Stimulated activated CD4-positive, alpha-beta T cell treated with anti-CD3 and anti-CD28 coated beads, Interleukin-1b, Interleukin-23, amount 100 ng/mL, for 1 hour (primary cell): ENCODE measurements around the gene MYCL.
A peak's percentile ranks its signal among the peaks of the same experiment; 100 is the strongest.

ENCODE experiments used
- DNase-seq, 2 donors: peaks; one replicate each; pipeline ENCODE4 v3.0.0-alpha.2; 2020; ENCODE audit warnings: low read depth in 2 of 2

MYCL gene, protein sequence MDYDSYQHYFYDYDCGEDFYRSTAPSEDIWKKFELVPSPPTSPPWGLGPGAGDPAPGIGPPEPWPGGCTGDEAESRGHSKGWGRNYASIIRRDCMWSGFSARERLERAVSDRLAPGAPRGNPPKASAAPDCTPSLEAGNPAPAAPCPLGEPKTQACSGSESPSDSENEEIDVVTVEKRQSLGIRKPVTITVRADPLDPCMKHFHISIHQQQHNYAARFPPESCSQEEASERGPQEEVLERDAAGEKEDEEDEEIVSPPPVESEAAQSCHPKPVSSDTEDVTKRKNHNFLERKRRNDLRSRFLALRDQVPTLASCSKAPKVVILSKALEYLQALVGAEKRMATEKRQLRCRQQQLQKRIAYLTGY

DNA sequence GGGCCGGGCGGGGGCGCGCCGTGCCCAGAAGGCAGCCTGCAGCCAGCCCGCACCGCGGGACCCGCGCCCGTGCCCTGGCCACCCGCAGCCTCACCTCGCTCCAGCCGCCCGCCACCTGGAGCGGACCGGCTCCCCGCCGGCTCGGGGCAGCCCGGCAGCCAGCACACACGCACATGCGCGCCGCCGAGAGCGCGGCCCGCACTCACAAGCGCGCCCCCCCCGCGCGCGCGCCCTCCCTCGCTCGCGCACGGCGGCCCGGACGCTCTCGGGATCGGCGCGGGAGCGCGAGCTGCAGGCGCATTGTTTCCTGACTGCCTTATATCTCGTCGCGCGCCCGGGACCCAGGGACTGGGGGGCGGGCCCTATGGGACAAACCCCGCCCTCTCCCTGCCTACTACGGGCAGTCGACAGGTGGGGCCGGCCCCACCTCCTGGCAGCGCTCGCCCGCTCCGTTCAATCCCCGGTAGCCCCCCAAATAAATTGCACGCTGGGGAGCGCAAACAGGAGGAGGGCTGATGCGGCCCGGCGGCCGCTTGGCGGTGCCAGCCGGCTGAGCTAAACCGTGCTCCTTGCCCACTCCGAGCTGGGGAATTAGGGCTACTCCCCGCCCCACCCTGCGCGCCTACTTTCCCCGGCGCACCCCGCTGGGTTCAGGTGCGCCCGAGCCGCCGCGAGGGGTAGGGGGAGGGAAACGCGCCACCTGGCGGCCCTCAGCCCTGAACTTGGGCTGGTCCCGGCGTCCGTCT, at the start of gene MYCL:
TSS of gene MYCL (minus strand) at position 204 of the 746 bp plus-strand sequence. CDS start 483 bp downstream, outside the sequence.
- DNase-seq = peak; percentile 18 to 44

- no peak for DNase-seq
Observed at GRCh38 chr1:39949891-39950290, 48.2 kb upstream of the MYCL start.

DNA sequence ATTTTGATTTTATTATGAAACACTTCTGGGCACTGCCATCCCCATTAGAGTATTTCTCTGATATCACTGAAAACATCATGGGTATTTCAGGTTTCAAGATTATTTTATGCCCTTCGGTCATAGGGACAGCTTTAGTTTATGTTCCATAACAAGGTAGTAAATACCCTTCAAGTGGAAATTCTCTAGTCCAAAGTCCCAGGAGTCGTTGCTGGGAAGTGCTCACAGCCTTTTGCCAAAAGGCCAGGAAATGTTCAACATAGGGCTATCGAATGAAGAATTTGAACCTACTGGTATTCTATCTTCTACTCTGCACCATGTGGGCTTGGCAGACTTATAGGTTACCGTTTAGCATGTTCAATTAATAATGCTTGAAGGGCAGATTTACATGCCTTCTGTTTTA, 45.5 kb upstream of the MYCL start:
- DNase-seq = no peak

DNA sequence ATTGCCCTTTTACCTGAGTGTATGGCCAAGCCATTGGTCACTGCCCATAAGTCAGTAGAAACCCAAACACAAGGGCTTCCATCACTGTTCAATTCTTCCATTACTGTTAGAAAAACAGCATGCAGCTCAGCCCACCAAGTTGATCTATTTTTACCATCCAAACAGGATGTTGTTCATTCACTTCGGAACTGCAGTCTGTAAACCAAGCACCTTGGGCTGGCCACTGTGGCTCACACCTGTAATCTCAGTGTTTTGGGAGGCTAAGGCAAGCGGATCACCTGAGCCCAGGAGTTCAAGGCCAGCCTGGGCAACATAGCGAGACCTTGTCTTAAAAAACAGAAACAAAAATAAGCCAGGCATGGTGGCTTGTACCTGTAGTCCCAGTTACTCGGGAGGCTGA, 44.5 kb upstream of the MYCL start:
- DNase-seq = no peak

- no peak for DNase-seq
Observed at GRCh38 chr1:39944410-39945112, 42.8 kb upstream of the MYCL start.

GRCh38 chr1:39943471-39944290, 42.0 kb upstream of the MYCL start:
- no peak for DNase-seq

DNA sequence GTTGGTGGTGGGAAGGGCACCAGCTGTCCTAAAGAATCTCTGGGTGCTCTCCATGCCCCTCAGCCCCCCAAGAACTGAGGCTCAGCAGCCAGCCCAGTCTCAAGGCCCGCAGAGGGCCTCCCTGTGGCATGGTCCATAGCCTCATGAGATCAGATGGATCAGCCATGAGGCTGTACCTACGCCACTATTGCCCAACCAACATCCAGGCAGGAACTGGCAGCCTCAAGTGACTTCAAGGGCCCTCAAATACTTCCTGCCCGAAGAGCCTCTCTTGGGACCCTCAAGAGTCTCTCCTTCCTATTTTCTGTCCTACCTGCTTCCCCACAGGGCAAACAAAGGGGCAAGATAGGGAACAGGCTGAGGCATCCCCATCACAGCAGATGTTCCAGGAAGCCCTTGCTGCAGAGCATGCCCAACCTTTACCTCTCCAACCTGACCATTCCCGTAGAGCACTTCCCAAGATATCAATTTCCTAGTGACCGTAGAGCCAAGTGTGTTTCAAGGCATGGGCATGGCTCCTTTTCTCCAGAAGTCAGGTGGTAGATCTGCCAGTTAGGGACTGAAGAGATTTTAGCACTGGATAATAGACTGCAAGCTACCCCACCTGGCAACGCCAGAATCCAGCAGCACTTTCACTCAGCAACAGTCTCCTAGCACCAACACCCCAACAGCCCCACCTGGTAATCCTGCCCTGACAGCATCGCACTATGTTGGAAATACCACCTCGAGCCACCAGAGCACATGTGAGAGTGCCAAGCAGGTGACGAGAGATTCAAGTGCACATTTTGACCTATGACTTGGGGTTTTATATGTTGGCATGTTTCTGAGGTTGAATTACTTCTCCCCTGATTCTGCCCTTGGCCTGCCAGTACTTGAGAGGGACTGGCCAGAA, 39.5 kb upstream of the MYCL start:
- no peak for DNase-seq

DNA sequence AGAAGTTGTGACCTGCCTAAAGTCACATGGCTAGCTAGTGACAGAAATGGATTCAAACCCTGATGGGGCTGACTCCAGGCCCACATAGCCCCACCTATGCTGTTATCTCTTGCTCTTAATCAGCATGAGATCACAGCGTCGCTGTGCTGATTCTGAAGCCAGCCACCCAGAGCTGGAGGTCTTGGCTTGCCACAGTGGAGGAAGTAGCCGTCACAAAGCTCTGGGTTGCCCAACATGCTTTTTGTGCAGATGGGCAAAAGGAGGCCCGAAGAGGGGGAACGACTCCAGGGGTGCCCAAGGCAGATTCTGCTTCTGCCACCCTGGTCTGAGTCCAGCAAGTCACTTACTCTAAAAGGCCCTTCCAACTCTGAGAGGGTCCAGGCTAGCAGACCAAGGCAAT, 38.5 kb upstream of the MYCL start:
- DNase-seq = no peak

DNA sequence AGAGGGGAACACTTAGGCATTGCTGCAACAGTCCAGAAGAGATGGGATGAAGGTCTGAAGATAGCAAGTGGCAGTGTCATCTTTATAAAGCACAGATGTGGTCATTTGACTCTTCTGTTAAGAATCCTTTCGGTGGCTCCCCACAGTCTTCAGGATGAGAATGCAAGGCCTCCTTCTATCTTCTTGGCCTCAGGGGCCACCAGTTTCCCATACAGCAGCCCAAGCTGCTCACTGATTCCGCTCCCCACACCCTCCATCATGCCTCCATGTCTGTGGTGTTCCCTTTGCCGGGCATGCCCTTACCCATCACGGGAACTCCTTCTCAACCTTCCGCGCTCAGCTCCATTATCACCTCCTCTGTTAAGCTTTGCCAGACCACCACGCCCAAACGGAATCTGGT, 37.1 kb upstream of the MYCL start:
- DNase-seq = no peak

GRCh38 chr1:39936724-39937491, 35.2 kb upstream of the MYCL start:
- DNase-seq = no peak

DNA sequence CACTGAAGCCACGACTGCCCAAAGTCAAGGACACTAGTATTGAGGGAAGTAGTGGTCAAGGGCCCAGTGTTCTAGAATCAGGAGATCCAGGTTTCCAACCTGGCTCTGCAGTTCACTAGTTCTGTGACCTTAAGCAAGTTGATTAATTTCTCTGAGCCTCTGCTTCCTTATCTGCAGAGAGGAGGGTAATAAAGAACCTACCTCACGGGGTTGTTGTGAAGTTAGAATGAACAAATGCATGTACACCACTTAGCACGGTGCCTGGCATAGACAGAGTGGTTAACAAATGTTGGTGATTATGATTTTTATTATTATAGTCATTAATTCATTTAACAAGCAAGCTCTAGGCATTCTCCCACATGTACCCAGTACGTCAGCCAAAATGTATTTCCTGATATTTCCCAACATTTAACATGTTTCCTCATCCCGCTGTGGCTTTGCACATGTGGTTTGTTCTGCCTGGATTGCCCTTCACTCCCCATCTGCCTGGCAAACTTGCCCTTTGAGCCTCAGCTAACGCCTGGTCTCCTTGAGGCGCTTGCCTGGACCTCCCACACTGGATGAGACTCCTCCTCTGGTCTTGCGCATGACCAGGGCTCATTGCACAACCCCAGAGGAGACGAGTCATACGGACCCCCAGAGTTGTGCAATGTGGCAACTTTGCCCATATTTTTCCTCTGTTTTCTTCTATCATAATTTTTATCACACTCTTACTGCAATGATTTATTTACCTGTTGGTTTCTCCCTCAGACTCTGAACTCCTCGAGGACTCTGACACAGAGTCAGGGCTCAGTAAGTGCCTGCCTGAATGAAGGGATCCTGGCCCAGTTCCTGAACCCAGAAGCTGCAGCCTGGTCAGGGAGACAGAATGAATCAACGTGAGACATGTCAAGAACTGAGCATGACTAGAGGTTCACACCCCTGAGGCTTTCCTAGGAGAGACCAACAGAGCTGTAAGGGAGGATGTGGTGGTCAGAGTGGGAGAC, 32.5 kb upstream of the MYCL start:
- DNase-seq = no peak

DNA sequence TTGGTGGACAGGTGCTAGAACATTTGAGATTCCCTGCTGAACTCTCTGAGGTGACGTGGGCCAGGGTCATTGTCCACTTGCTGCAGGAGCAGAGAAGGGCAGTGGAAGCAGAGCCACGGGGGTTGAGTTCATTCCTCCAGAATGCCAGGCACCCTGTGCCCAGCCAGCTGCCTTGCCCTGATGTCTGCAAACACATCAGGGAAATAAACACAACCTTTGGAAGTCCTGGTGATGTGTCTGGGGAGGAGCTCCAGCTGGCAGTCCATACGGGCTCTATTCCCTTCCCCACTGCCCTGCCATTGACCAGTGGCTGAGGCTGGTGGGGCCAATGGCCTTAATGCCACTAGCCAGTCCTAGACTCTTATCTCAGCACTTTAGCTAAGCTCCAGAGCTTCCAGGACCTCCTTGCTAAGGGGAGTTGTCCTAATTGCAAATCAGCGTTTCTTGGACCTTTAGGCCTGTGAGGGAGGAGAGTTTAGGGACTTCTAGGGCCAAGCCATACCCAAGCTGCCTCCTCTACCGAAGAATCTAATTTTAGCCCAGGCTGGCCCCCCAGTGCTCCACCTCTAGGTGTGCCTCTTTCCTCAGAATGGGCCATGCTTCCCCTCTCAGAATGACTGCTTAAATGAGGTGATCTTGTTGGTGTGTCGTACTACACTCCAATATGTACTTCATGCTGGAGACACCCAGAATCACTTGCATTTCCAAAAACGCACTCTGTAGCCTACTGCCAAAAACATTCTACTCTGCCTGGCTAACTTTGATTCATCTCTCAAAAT, 27.3 kb upstream of the MYCL start:
- DNase-seq = no peak

GRCh38 chr1:39927538-39927937, 25.8 kb upstream of the MYCL start:
- no peak for DNase-seq

DNA sequence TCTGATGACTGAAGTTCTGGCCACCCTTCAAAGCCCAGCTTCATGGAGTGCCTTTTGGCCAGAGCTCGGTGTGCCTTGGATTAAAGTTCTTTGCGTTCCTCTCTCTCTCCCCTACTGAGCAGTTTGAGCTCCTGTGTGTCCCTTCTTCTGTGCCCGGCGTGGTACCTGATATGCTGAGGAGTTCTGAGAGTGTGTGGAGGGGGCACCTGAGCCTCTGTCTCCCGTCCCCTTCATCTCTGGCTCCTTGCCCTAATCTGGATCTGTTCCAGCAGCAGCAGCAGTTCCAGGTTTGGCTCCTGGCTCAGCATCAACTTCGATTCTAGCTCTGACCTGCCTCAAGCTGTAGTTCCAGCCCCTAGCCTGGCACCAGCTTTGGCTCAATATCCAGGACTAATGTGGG, 25.1 kb upstream of the MYCL start:
- no peak for DNase-seq

GRCh38 chr1:39926343-39926793, 24.7 kb upstream of the MYCL start:
- no peak for DNase-seq

DNA sequence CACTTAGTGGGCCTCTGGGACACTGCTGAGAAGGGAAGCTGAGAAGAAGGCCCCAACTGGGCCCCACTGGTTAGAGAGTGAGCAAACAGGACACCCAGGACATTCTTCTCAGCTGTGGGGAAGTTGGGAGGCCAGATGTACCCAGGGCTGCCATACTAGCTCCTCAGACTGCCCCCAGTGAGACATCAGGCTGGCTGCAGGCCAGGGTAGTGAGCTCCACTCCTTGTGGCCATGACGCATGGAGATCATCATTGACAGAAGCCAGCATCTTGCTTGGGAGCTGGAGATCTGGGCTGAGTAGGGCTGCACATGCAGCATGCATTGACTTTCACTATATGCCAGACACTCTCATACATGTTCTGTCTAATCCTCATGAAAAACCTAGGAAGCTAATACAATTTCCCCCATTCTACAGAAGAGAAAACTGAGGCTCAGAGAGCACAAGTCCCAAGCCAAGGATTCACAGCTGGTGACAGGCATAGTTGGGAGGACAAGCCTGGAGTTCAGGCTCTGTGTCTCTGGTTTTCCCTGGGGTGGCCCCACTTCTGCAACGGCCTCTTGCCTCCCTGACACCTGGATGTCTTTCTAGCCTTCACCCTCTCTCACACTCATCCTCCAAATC, 24.1 kb upstream of the MYCL start:
- no peak for DNase-seq

DNA sequence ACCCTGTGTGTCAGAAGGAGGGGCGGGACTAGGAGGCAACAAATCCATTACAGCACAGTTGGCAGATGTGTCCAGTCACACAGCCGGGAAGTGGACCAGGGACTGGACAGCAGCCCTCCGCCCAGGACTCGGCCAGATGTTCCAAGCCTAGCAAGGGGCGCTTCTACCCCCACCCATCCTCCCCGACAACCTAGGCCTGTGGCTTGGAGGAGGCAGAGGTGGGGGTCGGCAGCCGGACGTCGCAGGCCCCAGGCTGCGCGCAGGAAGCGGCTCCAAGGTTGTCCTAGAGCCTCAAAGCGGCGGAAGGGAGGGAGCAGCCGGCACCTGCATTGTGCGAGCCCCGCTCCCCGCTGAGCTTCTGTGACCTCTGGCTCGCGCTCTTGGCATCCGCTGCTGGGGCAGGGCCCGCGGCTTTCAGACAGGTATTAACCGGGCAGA, 20.6 kb upstream of the MYCL start:
- no peak for DNase-seq
